ENCODE measurements around the gene ADIPOQ.
"Not testable (repeated sequence)": the region's sequence is repeated elsewhere in the genome, so short reads cannot be mapped to it uniquely, and the experiment has no call there.

The ADIPOQ gene

GRCh38 chr3:186842426-186843038, at the start of gene ADIPOQ:
Gene ADIPOQ (plus strand): TSS chr3:186842710. CDS start chr3:186853059, 10,349 bp downstream.
- no peak for DNase-seq

- DNase-seq, result peak; percentile 21 to 51
Measured at GRCh38 chr3:186798239-186798874, 44.2 kb upstream of the ADIPOQ start.

GRCh38 chr3:186800285-186800684, 42.2 kb upstream of the ADIPOQ start:
- no peak for DNase-seq

GRCh38 chr3:186802701-186803100, 39.8 kb upstream of the ADIPOQ start:
- peak in 1 of 2 experiments; percentile 15 for DNase-seq

- not testable (repeated sequence) for DNase-seq
Measured at GRCh38 chr3:186803447-186803846, 39.1 kb upstream of the ADIPOQ start.

DNA sequence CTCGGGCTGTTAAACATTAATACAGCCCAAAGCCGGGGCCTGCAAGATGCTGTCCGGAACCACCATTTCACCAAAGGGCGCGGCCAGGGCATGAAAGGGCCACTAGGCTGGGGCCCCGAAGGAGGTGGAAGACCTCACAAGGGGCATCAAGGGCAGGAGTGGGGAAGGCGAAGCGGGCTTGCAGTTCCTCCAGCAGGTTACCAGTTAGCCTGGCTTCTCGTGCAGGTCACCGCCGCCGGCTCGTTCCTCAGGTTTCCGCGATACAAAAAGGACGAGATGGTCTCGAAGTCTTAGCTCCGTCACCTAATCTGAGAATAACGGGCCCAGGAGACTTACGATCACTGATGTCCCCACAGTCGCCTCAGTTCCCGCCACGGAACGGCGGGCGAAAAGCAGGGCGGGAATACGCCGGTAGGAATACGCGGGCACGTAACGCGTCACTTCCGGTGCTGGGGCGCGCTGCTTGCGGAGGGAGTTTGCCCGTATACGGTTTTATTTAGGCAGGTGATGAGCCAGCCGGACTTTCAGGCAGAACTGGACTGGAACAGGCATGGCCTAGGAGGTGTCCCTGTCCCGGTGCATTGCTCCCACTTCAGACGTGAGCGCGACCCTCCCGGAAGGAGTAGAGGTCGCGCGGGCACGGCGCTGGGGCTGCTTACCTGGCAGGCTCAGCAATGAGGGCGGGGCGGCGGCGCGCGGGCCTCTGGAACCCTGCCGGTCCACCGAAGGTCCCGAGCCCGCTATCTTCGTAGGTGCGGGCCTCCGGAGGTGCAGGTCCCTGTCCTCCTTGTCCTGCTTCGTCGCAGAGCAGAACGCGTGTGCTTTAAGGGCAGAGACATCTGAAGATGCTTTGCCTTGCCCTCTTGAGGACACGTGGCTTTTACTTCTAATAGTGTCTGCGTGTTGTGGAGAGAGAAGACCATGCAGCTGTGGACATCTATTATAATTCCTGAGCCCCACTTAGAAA, 36.1 kb upstream of the ADIPOQ start, which contains the start of gene RFC4:
Gene RFC4 (minus strand): TSS at position 394 of the 967 bp plus-strand sequence. CDS start 1,769 bp downstream, outside the sequence.
- peak; percentile 86 to 87 for DNase-seq

- peak in 1 of 2 experiments; percentile 18 for DNase-seq
Measured at GRCh38 chr3:186807231-186807630, 35.3 kb upstream of the ADIPOQ start.

- DNase-seq, result no peak
Measured at GRCh38 chr3:186810336-186810996, 32.0 kb upstream of the ADIPOQ start.

GRCh38 chr3:186811313-186811712, 31.2 kb upstream of the ADIPOQ start:
- DNase-seq, result not testable (repeated sequence)

GRCh38 chr3:186814100-186814499, 28.4 kb upstream of the ADIPOQ start:
- DNase-seq, result no peak

GRCh38 chr3:186815435-186815834, 27.1 kb upstream of the ADIPOQ start:
- peak; percentile 71 to 85 for DNase-seq

GRCh38 chr3:186818516-186818915, 24.0 kb upstream of the ADIPOQ start:
- DNase-seq, result no peak

DNA sequence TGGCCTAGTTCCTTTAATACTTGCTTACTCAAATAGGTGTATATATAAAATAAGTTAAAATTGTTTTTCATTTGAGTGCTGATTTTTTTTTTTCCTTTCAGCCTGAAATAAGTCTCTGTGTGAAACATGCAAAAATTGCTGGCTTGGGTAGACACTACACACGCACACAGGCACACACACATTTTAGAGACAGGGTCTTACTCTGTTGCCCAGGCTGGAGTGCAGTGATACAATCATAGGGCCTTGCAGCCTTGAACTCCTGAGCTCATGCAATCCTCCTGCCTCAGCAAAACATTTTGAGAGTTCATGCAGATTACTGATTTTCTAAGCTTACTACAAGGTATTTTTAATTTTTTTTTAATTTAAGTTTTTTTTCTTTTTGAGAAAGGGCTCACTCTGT, 23.6 kb upstream of the ADIPOQ start:
- DNase-seq, result no peak

DNA sequence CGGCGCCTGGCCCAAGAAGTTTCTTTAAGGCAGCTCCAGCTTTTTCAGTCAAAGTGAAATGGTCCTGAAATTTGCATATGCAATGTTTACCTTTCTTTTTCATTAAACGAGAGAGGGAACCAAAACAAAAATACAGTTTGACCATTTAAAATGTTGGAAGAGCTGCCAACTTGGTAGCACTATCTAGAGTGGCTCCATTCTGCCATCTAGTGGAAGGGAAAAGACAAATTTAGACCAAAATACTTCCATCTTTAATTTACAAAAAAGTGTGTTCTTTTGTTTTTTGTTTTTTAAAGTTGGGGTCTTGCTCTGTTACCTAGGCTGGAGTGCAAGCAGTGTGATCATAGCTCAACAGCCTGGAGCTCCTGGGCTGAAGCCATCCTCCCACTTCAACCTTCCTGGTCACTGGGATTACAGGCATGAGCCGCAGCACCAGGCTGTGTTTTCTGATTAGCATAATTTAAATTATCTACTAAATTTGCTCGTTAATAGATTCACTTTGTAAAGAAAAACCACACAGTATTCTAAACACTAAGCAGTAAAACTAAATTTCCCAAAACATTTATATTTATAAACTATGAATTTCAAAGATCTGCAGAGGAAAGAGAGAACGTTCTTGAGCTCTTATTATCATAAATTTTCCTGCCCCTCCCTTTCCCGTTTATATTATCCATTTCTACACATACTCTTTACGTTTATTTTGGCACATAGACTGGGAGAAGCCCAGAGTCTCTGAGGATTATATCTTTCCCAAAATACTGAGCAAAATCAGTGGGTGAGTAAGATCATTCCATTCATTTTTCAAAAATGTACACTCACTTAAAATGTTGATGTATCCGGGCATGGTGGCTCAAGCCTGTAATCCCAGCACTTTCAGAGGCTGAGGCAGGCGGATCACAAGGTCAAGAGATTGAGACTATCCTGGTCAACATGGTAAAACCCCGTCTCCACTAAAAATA, 20.8 kb upstream of the ADIPOQ start:
- peak; percentile 62 to 72 for DNase-seq

DNA sequence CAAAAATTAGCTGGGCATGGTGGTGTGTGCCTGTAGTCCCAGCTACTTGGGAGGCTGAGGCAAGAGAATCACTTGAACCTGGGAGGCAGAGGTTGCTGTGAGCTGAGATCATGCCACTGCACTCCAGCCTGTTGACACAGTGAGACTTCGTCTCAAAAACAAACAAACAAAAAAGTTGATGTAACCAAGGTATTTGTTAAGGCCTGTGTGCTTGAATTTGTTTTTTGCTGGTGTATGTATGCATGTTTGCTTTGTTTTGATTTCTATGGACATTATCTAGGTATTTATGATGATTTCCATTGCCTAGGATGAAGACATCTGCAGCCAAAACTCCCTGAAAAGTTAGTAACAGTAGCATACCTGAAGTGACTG, 20.1 kb upstream of the ADIPOQ start:
- DNase-seq, result not testable (repeated sequence)

- DNase-seq, result no peak
Measured at GRCh38 chr3:186823386-186823785, 19.1 kb upstream of the ADIPOQ start.

- DNase-seq, result no peak
Measured at GRCh38 chr3:186824430-186825139, 17.9 kb upstream of the ADIPOQ start.

DNA sequence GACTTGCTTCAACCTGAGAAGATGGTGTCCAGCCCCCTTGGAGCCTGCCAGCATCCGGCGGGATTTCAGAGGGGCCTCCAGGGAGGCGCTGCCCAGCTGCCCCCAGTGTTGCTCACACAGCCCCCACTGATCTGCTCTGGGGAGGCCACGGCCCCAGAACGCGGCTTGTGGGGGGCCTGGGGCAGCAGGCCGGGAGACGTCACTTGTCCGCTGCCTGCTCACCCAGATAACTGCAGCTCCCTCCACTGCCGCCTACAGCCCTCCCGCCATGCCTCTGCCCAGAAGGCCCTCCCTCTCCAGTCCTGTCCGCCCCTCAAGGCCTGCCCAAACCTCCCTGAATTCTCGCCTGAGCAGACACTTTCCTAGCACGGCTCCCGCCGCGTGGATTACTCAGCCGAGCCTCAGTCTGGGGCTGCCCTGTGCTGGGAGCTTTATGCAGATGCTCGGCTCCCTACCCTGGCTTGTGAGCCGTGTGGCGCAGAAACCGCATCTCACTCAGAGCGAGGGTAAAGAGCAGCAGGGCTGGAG, 17.2 kb upstream of the ADIPOQ start:
- DNase-seq, result no peak

DNA sequence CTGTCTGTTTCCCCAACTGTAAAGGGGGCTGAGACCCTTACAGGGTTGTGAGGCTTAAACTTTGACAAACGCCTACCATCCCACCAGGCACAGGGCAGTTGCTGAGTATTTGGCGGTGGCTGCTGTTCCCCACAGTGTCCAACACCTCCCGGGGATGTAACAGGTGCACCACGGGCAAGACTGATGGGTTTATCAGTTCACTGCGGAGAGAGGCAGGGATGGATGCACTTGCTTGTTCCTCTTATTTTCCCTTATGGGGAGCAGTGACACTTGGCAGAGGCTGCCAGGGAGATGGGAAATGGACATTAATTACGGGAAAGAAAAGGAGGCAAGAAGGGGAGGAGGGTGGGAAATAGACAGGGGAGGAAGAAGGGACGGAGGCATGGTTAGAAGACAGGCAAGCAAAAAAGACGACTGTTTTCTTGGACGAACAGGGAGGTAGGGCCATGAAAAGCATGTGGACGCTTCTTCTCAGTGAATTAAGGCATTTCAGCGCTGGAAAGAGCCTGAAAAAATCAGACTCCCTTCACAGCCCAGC, 16.6 kb upstream of the ADIPOQ start:
- DNase-seq, result no peak

DNA sequence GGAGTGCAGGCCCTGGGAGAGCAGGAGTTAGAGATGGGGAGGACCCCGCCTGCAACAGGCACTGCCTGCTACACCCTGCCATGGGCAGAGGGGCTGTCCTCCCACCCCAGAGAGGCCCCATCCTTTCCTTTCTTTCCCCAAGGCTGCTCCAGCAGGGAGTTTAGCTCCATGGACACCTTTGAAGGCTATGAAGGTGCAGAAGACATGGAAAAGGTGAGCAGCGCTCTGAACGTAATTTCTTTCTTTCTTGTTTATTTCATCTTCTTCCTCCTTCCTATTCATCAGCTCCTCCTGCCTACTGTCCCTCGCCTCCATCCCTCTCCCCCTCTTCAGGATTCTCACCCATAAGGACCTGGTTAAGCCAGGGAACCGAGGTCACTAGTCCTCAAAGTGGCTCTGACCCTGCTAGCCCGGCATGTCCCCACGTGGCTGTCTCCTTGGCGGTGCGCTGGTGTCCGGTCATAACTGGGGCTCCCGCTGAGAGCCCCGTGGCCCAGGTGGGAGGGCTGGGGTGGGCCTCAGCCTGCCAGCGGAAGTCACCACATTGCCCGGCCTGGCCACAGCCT, 16.0 kb upstream of the ADIPOQ start:
- no peak for DNase-seq

Data from AML-193 (cell line).